Peyer's patch (tissue), 4 donors: Measurements from ENCODE around the gene DNAH6. TPM values are rescaled to one million over a fixed set of nuclear protein-coding genes. Genes with fewer than 3 reads are reported as not detected.
A peak's percentile ranks its signal among the peaks of the same experiment; 100 is the strongest.

Source experiments
- DNase-seq, 3 donors: peaks; one replicate each; pipeline ENCODE4 v3.0.0-alpha.2; 2017 to 2019
- H3K27ac ChIP-seq, 4 donors: fragments of 200-600 bp; sonication (generic); one replicate each; pipeline ENCODE4 v1.5.1; 2016 to 2019
- H3K27me3 ChIP-seq, 2 donors: fragments of 200-600 bp; sonication (generic); one replicate each; pipeline ENCODE4 v1.5.1; 2019
- H3K36me3 ChIP-seq, 3 donors: fragments of 200-600 bp; sonication (generic); one replicate each; pipeline ENCODE4 v1.5.1; 2016 to 2019
- H3K4me1 ChIP-seq, 4 donors: fragments of 200-600 bp; sonication (generic); one replicate each; pipeline ENCODE4 v1.5.1; 2016 to 2019
- H3K4me3 ChIP-seq, 4 donors: fragments of 200-600 bp; sonication (generic); 1 replicate in 3 of 4; 2 replicates in 1 of 4; pipeline ENCODE4 v1.5.1; 2016 to 2019; ENCODE audit warnings: mild to moderate bottlenecking in 1 of 4
- H3K9me3 ChIP-seq, 4 donors: fragments of 200-600 bp; sonication (generic); one replicate each; pipeline ENCODE4 v1.5.1; 2016 to 2019; ENCODE audit warnings: mild to moderate bottlenecking in 1 of 4
- CTCF ChIP-seq, 6 experiments: fragments of 450-650 bp in 4 of 6; fragments of 200-600 bp in 2 of 6; sonication (generic) in 1 of 6; IDR thresholded peaks; one replicate each; pipeline ENCODE4 v1.5.1; 2017 to 2019; ENCODE audit warnings: antibody characterized with exemption in 6 of 6, mild to moderate bottlenecking in 3 of 6, moderate library complexity in 1 of 6
- POLR2A ChIP-seq, 2 donors: fragments of 450-650 bp; IDR thresholded peaks; one replicate each; pipeline ENCODE4 v1.5.1; 2017; ENCODE audit warnings: antibody characterized with exemption in 2 of 2, mild to moderate bottlenecking in 2 of 2, moderate library complexity in 2 of 2
- total RNA-seq, 4 donors: library from RNA; depleted of rRNA; stranded (reverse); fragments of >200 nt; gene quantifications; one replicate each; pipeline ENCODE4 v1.1.0, GENCODE V29; 2016

DNAH6 gene
- total RNA-seq, 4 donors from 2014 or later = under 0.01 to 4.2 (median 1.3) TPM

- H3K9me3 ChIP-seq = no peaks in the 10 kb centered on the region
- H3K4me1 ChIP-seq = no peaks in the 10 kb centered on the region
- no peak overlapping the region for H3K27ac ChIP-seq
- H3K27me3 ChIP-seq = no peaks in the 10 kb centered on the region
- no peak for DNase-seq
- no peak overlapping the region for H3K4me3 ChIP-seq
- TF ChIP-seq POLR2A (IDR thresholded peaks at IDR 0.05) (no peak), CTCF (IDR thresholded peaks at IDR 0.05) (no peak)
- H3K36me3 ChIP-seq = no peaks in the 10 kb centered on the region
Observed at GRCh38 chr2:84629550-84629949, 113.3 kb downstream of the DNAH6 start.

- no peak for DNase-seq
- H3K4me3 ChIP-seq = no peak overlapping the region
- H3K4me1 ChIP-seq = no peaks in the 10 kb centered on the region
- no peaks in the 10 kb centered on the region for H3K36me3 ChIP-seq
- no peaks in the 10 kb centered on the region for H3K27me3 ChIP-seq
- no peak for TF ChIP-seq POLR2A (IDR thresholded peaks at IDR 0.05)
- TF ChIP-seq CTCF (IDR thresholded peaks at IDR 0.05) = peak in 5 of 6 experiments; percentile 16 to 83 (median 78)
- H3K27ac ChIP-seq = no peak overlapping the region
- no peaks in the 10 kb centered on the region for H3K9me3 ChIP-seq
Observed at GRCh38 chr2:84631047-84631446, 114.7 kb downstream of the DNAH6 start.

GRCh38 chr2:84631985-84632384 is 115.7 kb downstream of the DNAH6 start:
- no peak for TF ChIP-seq CTCF (IDR thresholded peaks at IDR 0.05)
- TF ChIP-seq POLR2A (IDR thresholded peaks at IDR 0.05) = no peak
- no peak for DNase-seq
- H3K4me1 ChIP-seq = no peaks in the 10 kb centered on the region
- no peak overlapping the region for H3K4me3 ChIP-seq
- no peaks in the 10 kb centered on the region for H3K27me3 ChIP-seq
- H3K36me3 ChIP-seq = no peaks in the 10 kb centered on the region
- H3K9me3 ChIP-seq = no peaks in the 10 kb centered on the region
- H3K27ac ChIP-seq = no peak overlapping the region

- H3K27ac ChIP-seq = peak overlapping the region in 2 of 4 donors; percentile 31 to 38
- peak in 1 of 3 donors; percentile 51 for DNase-seq
Observed at GRCh38 chr2:84636080-84636971, 120.0 kb downstream of the DNAH6 start.

GRCh38 chr2:84639751-84640150 is 123.5 kb downstream of the DNAH6 start:
- Histone ChIP-seq H3K36me3 (no peaks in the 10 kb centered on the region), H3K4me1 (no peaks in the 10 kb centered on the region), H3K27ac (no peak overlapping the region)

More at GRCh38 chr2:84636080-84636971, 120.0 kb downstream of the DNAH6 start:
- Histone ChIP-seq H3K27me3 (no peaks in the 10 kb centered on the region), H3K4me3 (no peak overlapping the region), H3K36me3 (no peaks in the 10 kb centered on the region), H3K9me3 (no peaks in the 10 kb centered on the region), H3K4me1 (no peaks in the 10 kb centered on the region)
- TF ChIP-seq CTCF (IDR thresholded peaks at IDR 0.05) (no peak), POLR2A (IDR thresholded peaks at IDR 0.05) (no peak)

More at GRCh38 chr2:84639751-84640150, 123.5 kb downstream of the DNAH6 start:
- TF ChIP-seq CTCF (IDR thresholded peaks at IDR 0.05) (no peak), POLR2A (IDR thresholded peaks at IDR 0.05) (no peak)
- Histone ChIP-seq H3K27me3 (no peaks in the 10 kb centered on the region), H3K4me3 (no peak overlapping the region), H3K9me3 (no peaks in the 10 kb centered on the region)
- DNase-seq = no peak
